ENCODE data around the gene TRPV6.

GRCh38 chr7:142908921-142909890, 23.7 kb upstream of the TRPV6 start:
- TF ChIP-seq EP300 (IDR thresholded peaks at IDR 0.05) = no peak
- TF ChIP-seq, protein P1, sequence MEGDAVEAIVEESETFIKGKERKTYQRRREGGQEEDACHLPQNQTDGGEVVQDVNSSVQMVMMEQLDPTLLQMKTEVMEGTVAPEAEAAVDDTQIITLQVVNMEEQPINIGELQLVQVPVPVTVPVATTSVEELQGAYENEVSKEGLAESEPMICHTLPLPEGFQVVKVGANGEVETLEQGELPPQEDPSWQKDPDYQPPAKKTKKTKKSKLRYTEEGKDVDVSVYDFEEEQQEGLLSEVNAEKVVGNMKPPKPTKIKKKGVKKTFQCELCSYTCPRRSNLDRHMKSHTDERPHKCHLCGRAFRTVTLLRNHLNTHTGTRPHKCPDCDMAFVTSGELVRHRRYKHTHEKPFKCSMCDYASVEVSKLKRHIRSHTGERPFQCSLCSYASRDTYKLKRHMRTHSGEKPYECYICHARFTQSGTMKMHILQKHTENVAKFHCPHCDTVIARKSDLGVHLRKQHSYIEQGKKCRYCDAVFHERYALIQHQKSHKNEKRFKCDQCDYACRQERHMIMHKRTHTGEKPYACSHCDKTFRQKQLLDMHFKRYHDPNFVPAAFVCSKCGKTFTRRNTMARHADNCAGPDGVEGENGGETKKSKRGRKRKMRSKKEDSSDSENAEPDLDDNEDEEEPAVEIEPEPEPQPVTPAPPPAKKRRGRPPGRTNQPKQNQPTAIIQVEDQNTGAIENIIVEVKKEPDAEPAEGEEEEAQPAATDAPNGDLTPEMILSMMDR (IDR thresholded peaks at IDR 0.05) = no peak
- no peak for TF ChIP-seq POLR2A (IDR thresholded peaks at IDR 0.05)
